Osteoblast (primary cell): Measurements from ENCODE around the gene TRAF1. TPM values are rescaled to one million over a fixed set of nuclear protein-coding genes. Genes with fewer than 3 reads are reported as not detected.

Experiments used
- DNase-seq: peaks from one replicate; pipeline ENCODE4 v3.0.0; 2011; ENCODE audit warnings: low spot score, mixed read lengths; ENCODE audit not compliant: insufficient read length; ENCODE audit errors: missing footprints
- H2AFZ ChIP-seq: 2 replicates; pipeline ENCODE4 v1.6.0; 2011; ENCODE audit warnings: mild to moderate bottlenecking, low read length
- H3K27ac ChIP-seq: 2 replicates; pipeline ENCODE4 v1.5.1; 2011; ENCODE audit warnings: mild to moderate bottlenecking, low read depth, low read length, moderate library complexity
- H3K27me3 ChIP-seq: 2 replicates; pipeline ENCODE4 v1.6.0; 2012; ENCODE audit warnings: mild to moderate bottlenecking, control low read depth, inconsistent platforms, low read length, moderate library complexity; ENCODE audit not compliant: insufficient read depth
- H3K36me3 ChIP-seq: 2 replicates; pipeline ENCODE4 v1.5.1; 2011; ENCODE audit warnings: mild to moderate bottlenecking, low read length, control low read depth, moderate library complexity; ENCODE audit not compliant: insufficient read depth
- H3K4me1 ChIP-seq: 2 replicates; pipeline ENCODE4 v1.5.1; 2011; ENCODE audit warnings: mild to moderate bottlenecking, low read length, control low read depth, moderate library complexity; ENCODE audit not compliant: insufficient read depth
- H3K4me2 ChIP-seq: 2 replicates; pipeline ENCODE4 v1.6.0; 2011; ENCODE audit warnings: mild to moderate bottlenecking, low read length; ENCODE audit not compliant: insufficient read depth
- H3K4me3 ChIP-seq: fragments of 200-600 bp; sonication (generic); 3 replicates; pipeline ENCODE4 v1.5.1; 2012; ENCODE audit warnings: mild to moderate bottlenecking, low read length, inconsistent platforms; ENCODE audit not compliant: insufficient read depth
- H3K79me2 ChIP-seq: 2 replicates; pipeline ENCODE4 v1.6.0; 2012; ENCODE audit warnings: mild to moderate bottlenecking, low read length, control low read depth, inconsistent platforms; ENCODE audit not compliant: insufficient read depth
- H3K9me3 ChIP-seq: 2 replicates; pipeline ENCODE4 v1.5.1; 2011; ENCODE audit warnings: low read depth, low read length, control low read depth
- H4K20me1 ChIP-seq: 2 replicates; pipeline ENCODE4 v1.6.0; 2012; ENCODE audit warnings: mild to moderate bottlenecking, low read length, control low read depth; ENCODE audit not compliant: insufficient read depth
- total RNA-seq: library from RNA; depleted of rRNA; stranded (reverse); fragments of >200 nt; gene quantifications from 2 replicates; pipeline ENCODE4 v1.2.3, GENCODE V29; 2012
- TF ChIP-seq, protein P1 (sequence below): IDR thresholded peaks from 2 replicates; pipeline ENCODE4 v1.5.1; 2011; ENCODE audit warnings: mild to moderate bottlenecking, low read depth, low read length, moderate library complexity; ENCODE audit errors: extremely low read depth

TRAF1 gene
- total RNA-seq, 1 donor, result 1.8 TPM

DNA sequence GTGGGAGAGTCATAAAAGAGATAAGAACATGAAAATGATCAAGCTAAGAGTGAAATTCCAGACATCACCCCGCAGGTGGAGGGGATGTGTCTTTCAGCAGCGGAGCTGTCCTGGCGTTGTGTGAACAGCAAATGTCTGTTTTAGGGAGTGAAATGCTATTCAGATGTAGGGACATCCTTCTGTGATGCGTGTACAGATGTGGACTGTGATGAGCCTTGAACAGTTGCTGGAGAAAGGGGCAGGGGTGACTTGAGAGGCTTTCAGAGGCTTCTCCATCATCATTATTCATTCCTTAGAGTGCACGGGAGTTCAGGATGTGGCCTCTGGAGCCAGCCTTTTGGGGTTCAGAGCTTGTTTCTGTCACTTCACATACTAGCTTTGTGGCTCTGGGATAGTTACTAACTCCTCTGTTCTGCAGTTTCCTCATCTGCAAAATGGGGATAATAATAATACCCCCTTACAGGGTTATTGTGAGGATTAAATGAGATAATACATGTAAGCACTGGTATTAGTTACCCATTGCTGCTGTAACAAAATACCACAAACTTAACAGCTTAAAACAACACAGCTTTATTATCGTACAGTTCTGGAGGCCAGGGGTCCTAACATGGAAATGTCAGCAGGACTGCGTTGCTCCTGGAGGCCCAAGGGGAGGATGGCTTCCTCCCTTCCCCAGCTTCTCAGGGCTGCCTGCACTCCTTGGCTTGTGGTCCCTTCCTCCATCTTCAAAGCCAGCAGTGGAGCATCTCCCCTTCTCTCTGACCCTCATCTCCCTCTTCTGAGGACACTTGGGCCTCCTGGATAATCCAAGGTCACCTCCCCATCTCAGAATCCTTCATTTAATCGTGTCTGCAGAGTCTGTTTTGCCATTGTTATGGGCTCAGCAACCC lies 9.4 kb downstream of the TRAF1 start:
- H4K20me1 ChIP-seq, result no peaks in the 10 kb centered on the region
- H3K4me1 ChIP-seq, result peaks cover 20% of the 10 kb centered on the region
- DNase-seq, result no peak
- H3K27me3 ChIP-seq, result no peaks in the 10 kb centered on the region
- H3K9me3 ChIP-seq, result no peaks in the 10 kb centered on the region
- H3K4me3 ChIP-seq, result no peak overlapping the region
- no peak overlapping the region for H3K27ac ChIP-seq
- peaks cover 3% of the 10 kb centered on the region for H3K36me3 ChIP-seq
- H3K4me2 ChIP-seq, result no peak overlapping the region
- TF ChIP-seq, protein P1, sequence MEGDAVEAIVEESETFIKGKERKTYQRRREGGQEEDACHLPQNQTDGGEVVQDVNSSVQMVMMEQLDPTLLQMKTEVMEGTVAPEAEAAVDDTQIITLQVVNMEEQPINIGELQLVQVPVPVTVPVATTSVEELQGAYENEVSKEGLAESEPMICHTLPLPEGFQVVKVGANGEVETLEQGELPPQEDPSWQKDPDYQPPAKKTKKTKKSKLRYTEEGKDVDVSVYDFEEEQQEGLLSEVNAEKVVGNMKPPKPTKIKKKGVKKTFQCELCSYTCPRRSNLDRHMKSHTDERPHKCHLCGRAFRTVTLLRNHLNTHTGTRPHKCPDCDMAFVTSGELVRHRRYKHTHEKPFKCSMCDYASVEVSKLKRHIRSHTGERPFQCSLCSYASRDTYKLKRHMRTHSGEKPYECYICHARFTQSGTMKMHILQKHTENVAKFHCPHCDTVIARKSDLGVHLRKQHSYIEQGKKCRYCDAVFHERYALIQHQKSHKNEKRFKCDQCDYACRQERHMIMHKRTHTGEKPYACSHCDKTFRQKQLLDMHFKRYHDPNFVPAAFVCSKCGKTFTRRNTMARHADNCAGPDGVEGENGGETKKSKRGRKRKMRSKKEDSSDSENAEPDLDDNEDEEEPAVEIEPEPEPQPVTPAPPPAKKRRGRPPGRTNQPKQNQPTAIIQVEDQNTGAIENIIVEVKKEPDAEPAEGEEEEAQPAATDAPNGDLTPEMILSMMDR, result no peak
- H3K79me2 ChIP-seq, result no peaks in the 10 kb centered on the region
- H2AFZ ChIP-seq, result no peak overlapping the region

DNA sequence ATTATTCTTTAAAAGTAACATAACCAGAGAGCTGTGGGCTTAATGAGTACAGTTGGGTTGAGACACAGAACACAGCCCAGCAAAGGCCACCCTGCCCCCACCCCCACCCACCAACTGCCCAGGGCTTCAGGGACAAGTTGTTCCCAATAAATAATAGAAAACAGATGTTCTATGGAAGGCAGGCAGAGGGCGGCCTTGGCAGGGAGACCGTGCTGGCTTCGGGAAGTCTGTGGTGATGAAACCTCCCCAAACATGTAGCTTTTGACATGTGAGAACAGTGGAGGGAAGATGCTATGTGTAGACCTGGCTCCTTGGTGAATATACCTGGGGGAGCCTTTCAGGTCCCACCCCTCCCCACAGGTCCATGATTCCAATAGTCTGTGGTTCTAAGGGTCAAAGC lies 10.0 kb downstream of the TRAF1 start:
- Histone ChIP-seq H3K27ac (no peak overlapping the region), H3K9me3 (no peaks in the 10 kb centered on the region), H2AFZ (no peak overlapping the region), H3K36me3 (peaks cover 3% of the 10 kb centered on the region), H3K4me3 (no peak overlapping the region), H3K4me1 (peaks cover 20% of the 10 kb centered on the region), H3K4me2 (no peak overlapping the region), H3K79me2 (no peaks in the 10 kb centered on the region), H3K27me3 (no peaks in the 10 kb centered on the region), H4K20me1 (no peaks in the 10 kb centered on the region)
- DNase-seq, result no peak
- TF ChIP-seq, protein P1, result peak; percentile 16

DNA sequence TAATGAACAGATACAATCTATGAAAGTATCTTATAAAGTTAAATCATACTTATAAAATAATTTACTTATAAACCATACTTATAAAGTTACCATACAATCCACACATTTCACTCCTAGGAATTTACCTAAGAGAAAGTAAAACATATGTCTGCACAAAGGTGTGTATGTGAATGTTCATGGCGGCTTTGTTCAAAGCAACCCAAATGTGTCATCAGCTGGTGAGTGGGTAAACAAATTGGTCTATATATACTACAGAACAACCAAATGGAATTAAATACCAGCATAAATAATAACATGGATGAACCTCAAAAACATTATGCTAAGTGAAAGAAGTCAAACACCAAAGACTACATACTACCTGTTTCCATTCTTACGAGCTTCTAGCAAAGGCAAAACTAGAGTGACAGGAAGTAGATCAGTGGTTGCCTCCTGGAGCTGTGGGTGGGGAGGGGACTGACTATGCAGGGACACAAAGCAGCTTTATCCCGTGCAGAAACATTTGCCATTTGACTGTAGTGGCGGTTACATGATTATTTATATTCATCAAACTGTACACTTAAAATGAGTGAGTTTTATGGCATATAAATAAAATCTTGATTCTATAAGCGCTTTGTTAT lies 10.6 kb downstream of the TRAF1 start:
- Histone ChIP-seq H3K4me2 (no peak overlapping the region), H4K20me1 (no peaks in the 10 kb centered on the region), H3K36me3 (peaks cover 3% of the 10 kb centered on the region), H3K4me1 (peaks cover 20% of the 10 kb centered on the region), H2AFZ (no peak overlapping the region), H3K4me3 (no peak overlapping the region), H3K27me3 (no peaks in the 10 kb centered on the region), H3K27ac (no peak overlapping the region), H3K9me3 (no peaks in the 10 kb centered on the region), H3K79me2 (no peaks in the 10 kb centered on the region)
- TF ChIP-seq, protein P1, result no peak
- no peak for DNase-seq

DNA sequence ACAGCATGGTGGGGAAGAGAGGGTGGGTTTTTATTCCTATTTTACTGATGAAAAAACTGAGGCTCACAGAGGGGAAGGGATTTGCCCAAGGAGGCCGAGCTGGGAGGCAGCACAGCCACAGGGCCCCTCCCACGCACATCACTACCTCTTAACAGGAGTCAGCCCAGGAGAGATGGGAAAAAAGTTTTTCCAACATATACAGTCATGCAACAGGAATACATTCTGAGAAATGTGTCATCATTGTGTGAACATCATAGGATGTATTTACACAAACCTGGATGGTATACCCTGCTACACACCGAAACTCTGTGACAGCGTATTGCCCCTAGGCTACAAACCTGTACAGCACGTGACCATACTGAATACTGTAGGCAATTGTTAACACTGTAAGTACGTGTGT lies 11.6 kb downstream of the TRAF1 start:
- Histone ChIP-seq H3K9me3 (no peaks in the 10 kb centered on the region), H3K4me2 (no peak overlapping the region), H3K79me2 (no peaks in the 10 kb centered on the region), H3K27ac (no peak overlapping the region), H3K36me3 (peaks cover 3% of the 10 kb centered on the region), H4K20me1 (no peaks in the 10 kb centered on the region), H3K4me1 (peaks cover 21% of the 10 kb centered on the region), H2AFZ (no peak overlapping the region), H3K27me3 (no peaks in the 10 kb centered on the region), H3K4me3 (no peak overlapping the region)
- TF ChIP-seq, protein P1, result no peak
- no peak for DNase-seq
